Measurements from ENCODE around the gene ANO8. TPM values are rescaled to one million over a fixed set of nuclear protein-coding genes. Genes with fewer than 3 reads are reported as not detected.
"Not testable (repeated sequence)": the region's sequence is repeated elsewhere in the genome, so short reads cannot be mapped to it uniquely, and the experiment has no call there.

Gene ANO8
- total RNA-seq, 1 donor = 5.5 TPM

GRCh38 chr19:17295551-17295950 is 39.1 kb downstream of the ANO8 start:
- not testable (repeated sequence) for H3K4me3 ChIP-seq (ENCODE audit: low read length); H3K27me3 ChIP-seq (ENCODE audit: insufficient read depth, low read length)
- H3K4me1 ChIP-seq (ENCODE audit: insufficient read depth, low read length) = peaks cover 11% of the 10 kb centered on the region

GRCh38 chr19:17294051-17294891 is 40.4 kb downstream of the ANO8 start:
- no peak overlapping the region for H3K4me3 ChIP-seq (ENCODE audit: low read length)
- H3K4me1 ChIP-seq (ENCODE audit: insufficient read depth, low read length) = peaks cover 11% of the 10 kb centered on the region
- H3K9me3 ChIP-seq (ENCODE audit: low read depth, low read length) = no peaks in the 10 kb centered on the region
- H3K27me3 ChIP-seq (ENCODE audit: insufficient read depth, low read length) = no peaks in the 10 kb centered on the region

More at GRCh38 chr19:17295551-17295950, 39.1 kb downstream of the ANO8 start:
- not testable (repeated sequence) for H3K9me3 ChIP-seq (ENCODE audit: low read depth, low read length)

- H3K27me3 ChIP-seq (ENCODE audit: insufficient read depth, low read length) = no peaks in the 10 kb centered on the region
- peaks cover 11% of the 10 kb centered on the region for H3K4me1 ChIP-seq (ENCODE audit: insufficient read depth, low read length)
- no peaks in the 10 kb centered on the region for H3K9me3 ChIP-seq (ENCODE audit: low read depth, low read length)
- no peak overlapping the region for H3K4me3 ChIP-seq (ENCODE audit: low read length)
These were observed 41.0 kb downstream of the ANO8 start for GRCh38 chr19:17293605-17294004.

- H3K9me3 ChIP-seq (ENCODE audit: low read depth, low read length) = no peaks in the 10 kb centered on the region
- peaks cover 11% of the 10 kb centered on the region for H3K4me1 ChIP-seq (ENCODE audit: insufficient read depth, low read length)
- H3K27me3 ChIP-seq (ENCODE audit: insufficient read depth, low read length) = no peaks in the 10 kb centered on the region
- peak overlapping the region; percentile 47 for H3K4me3 ChIP-seq (ENCODE audit: low read length)
These were observed 42.2 kb downstream of the ANO8 start for GRCh38 chr19:17292301-17293074.

- H3K9me3 ChIP-seq (ENCODE audit: low read depth, low read length) = no peaks in the 10 kb centered on the region
- H3K27me3 ChIP-seq (ENCODE audit: insufficient read depth, low read length) = no peaks in the 10 kb centered on the region
- H3K4me1 ChIP-seq (ENCODE audit: insufficient read depth, low read length) = peaks cover 11% of the 10 kb centered on the region
- no peak overlapping the region for H3K4me3 ChIP-seq (ENCODE audit: low read length)
These were observed 45.2 kb downstream of the ANO8 start for GRCh38 chr19:17289489-17289888.

GRCh38 chr19:17286752-17287151 is 47.9 kb downstream of the ANO8 start:
- H3K27me3 ChIP-seq (ENCODE audit: insufficient read depth, low read length) = no peaks in the 10 kb centered on the region
- no peaks in the 10 kb centered on the region for H3K9me3 ChIP-seq (ENCODE audit: low read depth, low read length)
- H3K4me1 ChIP-seq (ENCODE audit: insufficient read depth, low read length) = peaks cover 13% of the 10 kb centered on the region
- no peak overlapping the region for H3K4me3 ChIP-seq (ENCODE audit: low read length)

- Histone ChIP-seq H3K27me3 (ENCODE audit: insufficient read depth, low read length) (no peaks in the 10 kb centered on the region), H3K4me1 (ENCODE audit: insufficient read depth, low read length) (peaks cover 18% of the 10 kb centered on the region), H3K4me3 (ENCODE audit: low read length) (no peak overlapping the region), H3K9me3 (ENCODE audit: low read depth, low read length) (no peaks in the 10 kb centered on the region)
These were observed 48.4 kb downstream of the ANO8 start for GRCh38 chr19:17286263-17286662.

GRCh38 chr19:17285415-17286135 is 49.1 kb downstream of the ANO8 start:
- H3K27me3 ChIP-seq (ENCODE audit: insufficient read depth, low read length) = no peaks in the 10 kb centered on the region
- peaks cover 23% of the 10 kb centered on the region for H3K4me1 ChIP-seq (ENCODE audit: insufficient read depth, low read length)
- H3K4me3 ChIP-seq (ENCODE audit: low read length) = no peak overlapping the region
- H3K9me3 ChIP-seq (ENCODE audit: low read depth, low read length) = no peaks in the 10 kb centered on the region

GRCh38 chr19:17283504-17283996 is 51.1 kb downstream of the ANO8 start:
- H3K9me3 ChIP-seq (ENCODE audit: low read depth, low read length) = no peaks in the 10 kb centered on the region
- no peak overlapping the region for H3K4me3 ChIP-seq (ENCODE audit: low read length)
- H3K4me1 ChIP-seq (ENCODE audit: insufficient read depth, low read length) = peaks cover 23% of the 10 kb centered on the region
- H3K27me3 ChIP-seq (ENCODE audit: insufficient read depth, low read length) = no peaks in the 10 kb centered on the region

GRCh38 chr19:17282488-17283125 is 52.0 kb downstream of the ANO8 start:
- Histone ChIP-seq H3K4me3 (ENCODE audit: low read length) (peak overlapping the region; percentile 44), H3K9me3 (ENCODE audit: low read depth, low read length) (no peaks in the 10 kb centered on the region), H3K27me3 (ENCODE audit: insufficient read depth, low read length) (no peaks in the 10 kb centered on the region), H3K4me1 (ENCODE audit: insufficient read depth, low read length) (peaks cover 23% of the 10 kb centered on the region)

- Histone ChIP-seq H3K4me1 (ENCODE audit: insufficient read depth, low read length) (peaks cover 23% of the 10 kb centered on the region), H3K9me3 (ENCODE audit: low read depth, low read length) (no peaks in the 10 kb centered on the region), H3K27me3 (ENCODE audit: insufficient read depth, low read length) (no peaks in the 10 kb centered on the region), H3K4me3 (ENCODE audit: low read length) (peak within 1 kb of the TSS; percentile 44)
These were observed 53.0 kb downstream of the ANO8 start, which contains the start of gene ANKLE1 for GRCh38 chr19:17281391-17282304. Gene ANKLE1 (plus strand): TSS chr19:17281901. CDS start chr19:17281921, 20 bp downstream.

GRCh38 chr19:17279436-17279835 is 55.2 kb downstream of the ANO8 start:
- no peaks in the 10 kb centered on the region for H3K27me3 ChIP-seq (ENCODE audit: insufficient read depth, low read length)
- H3K4me1 ChIP-seq (ENCODE audit: insufficient read depth, low read length) = peaks cover 23% of the 10 kb centered on the region
- no peaks in the 10 kb centered on the region for H3K9me3 ChIP-seq (ENCODE audit: low read depth, low read length)
- no peak overlapping the region for H3K4me3 ChIP-seq (ENCODE audit: low read length)

GRCh38 chr19:17275441-17276175 is 59.0 kb downstream of the ANO8 start:
- Histone ChIP-seq H3K4me3 (ENCODE audit: low read length) (no peak overlapping the region), H3K27me3 (ENCODE audit: insufficient read depth, low read length) (no peaks in the 10 kb centered on the region), H3K9me3 (ENCODE audit: low read depth, low read length) (no peaks in the 10 kb centered on the region), H3K4me1 (ENCODE audit: insufficient read depth, low read length) (no peaks in the 10 kb centered on the region)

Measured in mononuclear cell (primary cell).